Neural progenitor cell (in vitro differentiated cells): ENCODE data around the gene PSPH. TPM values are rescaled to one million over a fixed set of nuclear protein-coding genes. Genes with fewer than 3 reads are reported as not detected.
"Not testable (repeated sequence)": the region's sequence is repeated elsewhere in the genome, so short reads cannot be mapped to it uniquely, and the experiment has no call there.

Experiments used
- DNase-seq: peaks from one replicate; pipeline ENCODE4 v3.0.0-alpha.2; 2016; ENCODE audit warnings: low spot score
- H2AFZ ChIP-seq: fragments of 200-600 bp; sonication (generic); replicated peaks from 2 replicates; pipeline ENCODE4 v1.6.1; 2016; ENCODE audit warnings: antibody characterized with exemption
- H3F3A ChIP-seq: fragments of 200-600 bp; sonication (generic); 2 replicates; pipeline ENCODE4 v1.6.1; 2016; ENCODE audit warnings: antibody characterized with exemption, low read depth
- H3K27ac ChIP-seq: fragments of 200-600 bp; sonication (generic); 2 replicates; pipeline ENCODE4 v1.5.1; 2016; ENCODE audit warnings: mild to moderate bottlenecking
- H3K27me3 ChIP-seq: fragments of 200-600 bp; sonication (generic); 2 replicates; pipeline ENCODE4 v1.6.1; 2016; ENCODE audit warnings: mild to moderate bottlenecking, moderate library complexity
- H3K36me3 ChIP-seq: fragments of 200-600 bp; sonication (generic); 2 replicates; pipeline ENCODE4 v1.5.1; 2016
- H3K4me1 ChIP-seq: fragments of 200-600 bp; sonication (generic); 2 replicates; pipeline ENCODE4 v1.6.1; 2016; ENCODE audit warnings: mixed run types
- H3K4me2 ChIP-seq: fragments of 200-600 bp; sonication (generic); 2 replicates; pipeline ENCODE4 v1.6.1; 2016
- H3K4me3 ChIP-seq: fragments of 200-600 bp; sonication (generic); 2 replicates; pipeline ENCODE4 v1.5.1; 2016
- H3K79me2 ChIP-seq: fragments of 200-600 bp; sonication (generic); 2 replicates; pipeline ENCODE4 v1.6.1; 2016; ENCODE audit warnings: low read depth
- H3K9ac ChIP-seq: fragments of 200-600 bp; sonication (generic); 2 replicates; pipeline ENCODE4 v1.6.1; 2016
- H3K9me3 ChIP-seq: fragments of 200-600 bp; sonication (generic); 2 replicates; pipeline ENCODE4 v1.5.1; 2016; ENCODE audit warnings: low read depth
- H4K20me1 ChIP-seq: fragments of 200-600 bp; sonication (generic); 2 replicates; pipeline ENCODE4 v1.6.1; 2016; ENCODE audit warnings: low read depth
- H3K27ac Mint-ChIP-seq: 3 replicates; pipeline ENCODE4 v1.8.0; 2021; ENCODE audit warnings: mixed read lengths
- H3K27me3 Mint-ChIP-seq: 2 replicates; pipeline ENCODE4 v1.8.0; 2022; ENCODE audit warnings: low read depth, mild to moderate bottlenecking, inconsistent platforms, moderate library complexity, mixed read lengths; ENCODE audit not compliant: insufficient read depth
- H3K36me3 Mint-ChIP-seq: 3 replicates; pipeline ENCODE4 v1.8.0; 2021; ENCODE audit warnings: mixed read lengths
- H3K4me1 Mint-ChIP-seq: 3 replicates; pipeline ENCODE4 v1.8.0; 2021; ENCODE audit warnings: mixed read lengths
- H3K4me3 Mint-ChIP-seq: 3 replicates; pipeline ENCODE4 v1.8.0; 2021; ENCODE audit warnings: mild to moderate bottlenecking, moderate library complexity, mixed read lengths
- H3K9me3 Mint-ChIP-seq: 3 replicates; pipeline ENCODE4 v1.8.0; 2020; ENCODE audit warnings: mixed read lengths
- CTCF ChIP-seq: fragments of 200-600 bp; sonication (generic); IDR thresholded peaks from 2 replicates; pipeline ENCODE4 v1.5.1; 2017; ENCODE audit warnings: antibody characterized with exemption, mild to moderate bottlenecking
- EZH2 ChIP-seq: fragments of 200-600 bp; sonication (generic); IDR thresholded peaks from 2 replicates; pipeline ENCODE4 v1.6.1; 2017; ENCODE audit warnings: antibody characterized with exemption, mild to moderate bottlenecking, moderate library complexity
- EZH2phosphoT487 ChIP-seq: fragments of 200-600 bp; sonication (generic); IDR thresholded peaks from 2 replicates; pipeline ENCODE4 v1.6.1; 2017; ENCODE audit warnings: antibody characterized with exemption
- total RNA-seq: library from RNA; depleted of rRNA; stranded (reverse); fragments of >200 nt; gene quantifications from 2 replicates; pipeline ENCODE4 v1.2.3, GENCODE V29; 2015; ENCODE audit warnings: low replicate concordance

PSPH gene
- 54.9 and 72.2 TPM in 2 replicates for total RNA-seq

GRCh38 chr7:56051339-56052191 is at the start of gene PSPH, which contains the start of gene CCT6A:
TSS of gene PSPH (minus strand) at chr7:56051444. CDS start at chr7:56021212, 30,232 bp downstream.
TSS of gene CCT6A (plus strand) at chr7:56051765. CDS start at chr7:56051849, 84 bp downstream.
- peak within 1 kb of the TSS; percentile 76 for H3K4me3 ChIP-seq
- Mint-ChIP-seq H3K27ac (peak within 1 kb of the TSS; percentile 100), H3K27me3 (peaks cover 5% of the 10 kb centered on the region), H3K4me1 (peaks cover 35% of the 10 kb centered on the region), H3K4me3 (peak within 1 kb of the TSS; percentile 98), H3K36me3 (peaks cover 14% of the 10 kb centered on the region), H3K9me3 (no peaks in the 10 kb centered on the region)
- peaks cover 91% of the 10 kb centered on the region for H3K79me2 ChIP-seq
- peaks cover 16% of the 10 kb centered on the region for H3K4me1 ChIP-seq
- H3K27ac ChIP-seq = peak within 1 kb of the TSS; percentile 87
- H4K20me1 ChIP-seq = peaks cover 31% of the 10 kb centered on the region
- peak within 1 kb of the TSS; percentile 100 for H3K4me2 ChIP-seq
- H3K27me3 ChIP-seq = no peaks in the 10 kb centered on the region
- peaks cover 19% of the 10 kb centered on the region for H3K36me3 ChIP-seq
- TF ChIP-seq CTCF = no peak
- TF ChIP-seq EZH2phosphoT487 = no peak
- no peaks in the 10 kb centered on the region for H3K9me3 ChIP-seq
- H3F3A ChIP-seq = peaks cover 30% of the 10 kb centered on the region
- peak within 1 kb of the TSS; percentile 97 for H3K9ac ChIP-seq
- peak within 1 kb of the TSS; percentile 45 for H2AFZ ChIP-seq
- peak; percentile 98 for DNase-seq

DNA sequence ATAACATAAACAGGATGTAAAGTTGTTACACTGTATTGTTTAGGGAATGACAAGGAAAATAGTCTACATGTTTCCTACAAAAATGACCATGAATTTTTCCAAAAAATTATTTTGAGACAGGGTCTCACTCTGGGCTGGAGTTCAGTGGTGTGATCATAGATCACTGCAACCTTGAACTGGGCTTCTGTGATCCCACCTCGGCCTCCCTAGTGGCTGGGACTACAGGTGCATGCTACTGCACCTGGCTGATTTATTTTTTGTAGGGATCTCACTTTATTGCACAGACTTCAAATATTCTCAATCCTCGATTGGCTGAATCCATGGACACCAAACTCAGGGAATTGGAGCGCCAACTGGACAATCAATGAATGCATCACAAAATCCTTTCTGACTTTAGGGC is 48.4 kb upstream of the PSPH start:
- Histone ChIP-seq H3K4me2 (no peak overlapping the region), H3K79me2 (no peaks in the 10 kb centered on the region), H3F3A (no peaks in the 10 kb centered on the region), H3K4me1 (no peaks in the 10 kb centered on the region), H3K9ac (no peak overlapping the region), H3K27me3 (no peaks in the 10 kb centered on the region), H3K9me3 (no peaks in the 10 kb centered on the region), H4K20me1 (no peaks in the 10 kb centered on the region), H2AFZ (no peak overlapping the region), H3K27ac (no peak overlapping the region), H3K36me3 (no peaks in the 10 kb centered on the region), H3K4me3 (no peak overlapping the region)
- no peaks in the 10 kb centered on the region for H3K9me3 Mint-ChIP-seq
- no peak overlapping the region for H3K27ac Mint-ChIP-seq
- no peak for TF ChIP-seq EZH2phosphoT487
- no peak for TF ChIP-seq EZH2
- no peak for TF ChIP-seq CTCF
- peaks cover 2% of the 10 kb centered on the region for H3K27me3 Mint-ChIP-seq
- H3K4me3 Mint-ChIP-seq = no peak overlapping the region
- peaks cover 14% of the 10 kb centered on the region for H3K36me3 Mint-ChIP-seq
- no peaks in the 10 kb centered on the region for H3K4me1 Mint-ChIP-seq
- no peak for DNase-seq

DNA sequence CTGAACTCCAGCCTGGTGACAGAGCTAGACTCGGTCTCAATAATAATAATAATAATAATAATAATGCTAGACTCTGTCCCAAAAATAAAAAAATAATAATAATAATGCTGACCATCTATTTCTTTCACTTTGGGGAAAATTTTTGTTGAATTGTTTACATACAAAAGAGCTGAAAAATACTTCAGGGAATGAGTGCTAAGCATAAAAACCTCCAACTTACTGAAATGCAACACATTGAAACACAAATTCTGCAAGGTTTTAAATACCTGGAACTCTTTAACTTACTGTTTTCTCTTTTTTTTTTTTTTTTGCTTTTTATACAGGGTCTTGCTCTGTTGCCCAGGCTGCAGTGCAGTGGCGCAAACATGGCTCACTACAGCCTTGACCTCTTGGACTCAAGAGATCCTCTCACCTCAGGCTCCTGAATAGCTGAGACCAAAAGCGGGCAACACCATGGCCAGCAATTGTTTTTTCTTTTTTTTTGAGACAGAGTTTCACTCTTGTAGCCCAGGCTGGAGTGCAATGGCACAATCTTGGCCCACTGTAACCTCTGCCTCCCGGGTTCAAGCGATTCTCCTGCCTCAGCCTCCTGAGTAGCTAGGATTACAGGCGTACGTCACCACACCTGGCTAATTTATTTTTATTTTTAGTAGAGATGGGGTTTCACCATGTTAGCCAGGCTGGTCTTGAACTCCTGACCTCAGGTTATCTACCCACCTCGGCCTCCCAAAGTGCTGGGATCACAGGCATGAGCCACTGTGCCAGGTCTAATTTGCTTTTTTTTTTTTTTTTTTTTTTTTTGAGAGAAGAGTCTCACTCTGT is 47.2 kb upstream of the PSPH start:
- not testable (repeated sequence) for H3K4me2 ChIP-seq, H3K79me2 ChIP-seq, H2AFZ ChIP-seq, H3K27me3 ChIP-seq, H3K4me3 ChIP-seq, H3K9me3 Mint-ChIP-seq, H3K4me3 Mint-ChIP-seq, H3F3A ChIP-seq, H3K4me1 ChIP-seq, H3K27ac ChIP-seq, H3K27ac Mint-ChIP-seq, H3K9me3 ChIP-seq, H4K20me1 ChIP-seq, H3K9ac ChIP-seq, H3K4me1 Mint-ChIP-seq, H3K36me3 ChIP-seq, H3K27me3 Mint-ChIP-seq, DNase-seq
- peaks cover 12% of the 10 kb centered on the region for H3K36me3 Mint-ChIP-seq
